Breast epithelium (tissue), 3 donors: ENCODE data around the gene NR5A1.

Experiments
- CTCF ChIP-seq, 3 donors: fragments of 450-650 bp; IDR thresholded peaks; one replicate each; pipeline ENCODE4 v1.5.1; 2016 to 2017; ENCODE audit warnings: antibody characterized with exemption in 3 of 3, mild to moderate bottlenecking in 3 of 3, moderate library complexity in 3 of 3
- POLR2A ChIP-seq: fragments of 450-650 bp; IDR thresholded peaks from one replicate; pipeline ENCODE4 v1.6.1; 2016; ENCODE audit warnings: antibody characterized with exemption, mild to moderate bottlenecking, moderate library complexity

- TF ChIP-seq CTCF (IDR thresholded peaks at IDR 0.05) (no peak), POLR2A (no peak)
Observed at GRCh38 chr9:124500796-124501611, 6.2 kb downstream of the NR5A1 start.
